Loucy (cell line): ENCODE measurements around the gene NR3C2.

Experiments
- H2AFZ ChIP-seq: fragments of 200-600 bp; sonication (generic); 2 replicates; pipeline ENCODE4 v1.6.0; 2016; ENCODE audit warnings: antibody characterized with exemption, mild to moderate bottlenecking, low read length, moderate library complexity
- H3F3A ChIP-seq: fragments of 200-600 bp; 2 replicates; pipeline ENCODE4 v1.6.0; 2016; ENCODE audit warnings: antibody characterized with exemption, low read depth, mild to moderate bottlenecking
- H3K27me3 ChIP-seq: fragments of 200-600 bp; sonication (generic); 2 replicates; pipeline ENCODE4 v1.6.1; 2014; ENCODE audit warnings: low read length, mild to moderate bottlenecking; ENCODE audit not compliant: insufficient read depth, poor library complexity, severe bottlenecking
- H3K36me3 ChIP-seq: fragments of 200-600 bp; sonication (generic); 2 replicates; pipeline ENCODE4 v1.6.1; 2016; ENCODE audit warnings: low read length; ENCODE audit not compliant: insufficient read depth
- H3K4me1 ChIP-seq: fragments of 200-600 bp; sonication (generic); 2 replicates; pipeline ENCODE4 v1.5.1; 2014; ENCODE audit warnings: low read length, mild to moderate bottlenecking; ENCODE audit not compliant: insufficient read depth, poor library complexity, severe bottlenecking
- H3K4me2 ChIP-seq: fragments of 200-600 bp; sonication (generic); 2 replicates; pipeline ENCODE4 v1.6.0; 2014; ENCODE audit warnings: antibody characterized with exemption, low read length, low read depth, mild to moderate bottlenecking; ENCODE audit not compliant: poor library complexity, severe bottlenecking
- H3K4me3 ChIP-seq: fragments of 200-600 bp; sonication (generic); 2 replicates; pipeline ENCODE4 v1.5.1; 2014; ENCODE audit warnings: low read length, mild to moderate bottlenecking, mixed read lengths; ENCODE audit not compliant: poor library complexity, severe bottlenecking
- H3K79me2 ChIP-seq: fragments of 200-600 bp; sonication (generic); 2 replicates; pipeline ENCODE4 v1.6.1; 2014; ENCODE audit warnings: low read length; ENCODE audit not compliant: insufficient read depth
- H3K9ac ChIP-seq: fragments of 200-600 bp; sonication (generic); 2 replicates; pipeline ENCODE4 v1.6.0; 2014; ENCODE audit warnings: mild to moderate bottlenecking, low read depth, low read length, moderate library complexity; ENCODE audit not compliant: poor library complexity, severe bottlenecking
- H3K9me2 ChIP-seq: fragments of 200-600 bp; sonication (generic); replicated peaks from 2 replicates; pipeline ENCODE4 v1.6.1; 2016; ENCODE audit warnings: low read depth, low read length, mixed read lengths
- H3K9me3 ChIP-seq: fragments of 200-600 bp; sonication (generic); 2 replicates; pipeline ENCODE4 v1.6.1; 2014; ENCODE audit warnings: mild to moderate bottlenecking, antibody characterized with exemption, low read length, low read depth; ENCODE audit not compliant: insufficient read depth
- H4K20me1 ChIP-seq: fragments of 200-600 bp; sonication (generic); 2 replicates; pipeline ENCODE4 v1.6.0; 2014; ENCODE audit warnings: antibody characterized with exemption, low read length, mild to moderate bottlenecking; ENCODE audit not compliant: insufficient read depth, poor library complexity, severe bottlenecking
- EZH2phosphoT487 ChIP-seq: fragments of 200-600 bp; IDR thresholded peaks from 2 replicates; pipeline ENCODE4 v1.6.1; 2018; ENCODE audit warnings: antibody characterized with exemption, mild to moderate bottlenecking, moderate library complexity, borderline replicate concordance
- TF ChIP-seq, protein P1 (sequence below): fragments of 200-600 bp; sonication (generic); conservative IDR thresholded peaks from 2 replicates; pipeline ENCODE4 v1.5.1; 2014; ENCODE audit warnings: mild to moderate bottlenecking, antibody characterized with exemption, low read length

Gene NR3C2

DNA sequence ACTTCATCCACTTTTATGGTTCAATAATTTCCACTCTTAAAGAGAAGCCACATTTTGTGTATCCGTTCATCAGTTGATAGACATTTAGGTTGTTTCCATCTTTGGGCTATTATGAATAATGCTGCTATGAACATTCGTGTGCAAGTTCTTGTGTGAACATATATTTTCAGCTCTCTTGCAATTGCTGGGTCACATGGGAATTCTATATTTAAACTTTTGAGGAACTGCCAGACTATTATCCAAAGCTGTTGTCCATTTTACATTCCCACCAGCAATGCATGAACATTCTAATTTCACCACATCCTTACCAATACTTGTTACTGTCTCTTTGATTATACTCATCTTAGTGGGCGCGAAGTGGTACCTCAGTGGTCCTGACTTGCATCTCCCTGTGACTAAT, 61.9 kb downstream of the NR3C2 start:
- Histone ChIP-seq H3F3A (no peaks in the 10 kb centered on the region; the same call in 1 of the 2 replicates), H3K79me2 (no peaks in the 10 kb centered on the region), H3K9ac (no peak overlapping the region), H3K36me3 (no peaks in the 10 kb centered on the region), H3K27me3 (no peaks in the 10 kb centered on the region), H3K9me2 (no peaks in the 10 kb centered on the region), H2AFZ (no peak overlapping the region), H3K9me3 (no peaks in the 10 kb centered on the region), H4K20me1 (no peaks in the 10 kb centered on the region), H3K4me3 (no peak overlapping the region), H3K4me2 (no peak overlapping the region), H3K4me1 (peaks cover 17% of the 10 kb centered on the region)
- TF ChIP-seq, protein P1, sequence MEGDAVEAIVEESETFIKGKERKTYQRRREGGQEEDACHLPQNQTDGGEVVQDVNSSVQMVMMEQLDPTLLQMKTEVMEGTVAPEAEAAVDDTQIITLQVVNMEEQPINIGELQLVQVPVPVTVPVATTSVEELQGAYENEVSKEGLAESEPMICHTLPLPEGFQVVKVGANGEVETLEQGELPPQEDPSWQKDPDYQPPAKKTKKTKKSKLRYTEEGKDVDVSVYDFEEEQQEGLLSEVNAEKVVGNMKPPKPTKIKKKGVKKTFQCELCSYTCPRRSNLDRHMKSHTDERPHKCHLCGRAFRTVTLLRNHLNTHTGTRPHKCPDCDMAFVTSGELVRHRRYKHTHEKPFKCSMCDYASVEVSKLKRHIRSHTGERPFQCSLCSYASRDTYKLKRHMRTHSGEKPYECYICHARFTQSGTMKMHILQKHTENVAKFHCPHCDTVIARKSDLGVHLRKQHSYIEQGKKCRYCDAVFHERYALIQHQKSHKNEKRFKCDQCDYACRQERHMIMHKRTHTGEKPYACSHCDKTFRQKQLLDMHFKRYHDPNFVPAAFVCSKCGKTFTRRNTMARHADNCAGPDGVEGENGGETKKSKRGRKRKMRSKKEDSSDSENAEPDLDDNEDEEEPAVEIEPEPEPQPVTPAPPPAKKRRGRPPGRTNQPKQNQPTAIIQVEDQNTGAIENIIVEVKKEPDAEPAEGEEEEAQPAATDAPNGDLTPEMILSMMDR: no peak
- TF ChIP-seq EZH2phosphoT487: no peak

DNA sequence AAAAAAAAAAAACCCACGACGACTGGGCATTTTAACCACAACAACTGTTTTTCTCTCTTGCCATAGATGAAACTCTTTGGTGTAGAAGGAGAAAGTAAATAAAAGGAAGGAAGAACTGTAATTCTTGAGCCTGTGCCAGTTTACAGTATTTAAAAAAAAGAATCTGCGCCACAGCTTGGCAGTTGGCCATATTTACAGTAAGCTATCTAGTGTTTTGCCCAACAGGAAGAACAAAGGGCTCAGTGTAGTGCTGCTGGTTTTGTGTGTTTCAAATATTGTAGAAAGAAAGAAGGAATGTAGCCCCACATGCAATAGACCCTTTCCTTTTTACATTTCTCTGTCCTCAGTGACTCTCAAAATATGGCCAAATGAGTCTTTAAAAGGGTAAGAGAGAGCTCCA, 66.1 kb downstream of the NR3C2 start:
- H3K9me2 ChIP-seq: no peaks in the 10 kb centered on the region
- no peaks in the 10 kb centered on the region for H3K36me3 ChIP-seq
- peak overlapping the region; percentile 66 for H3K4me3 ChIP-seq
- peaks cover 18% of the 10 kb centered on the region for H3K4me1 ChIP-seq
- no peak for TF ChIP-seq EZH2phosphoT487
- TF ChIP-seq, protein P1: no peak
- H3K4me2 ChIP-seq: peak overlapping the region; percentile 62
- no peaks in the 10 kb centered on the region for H3K79me2 ChIP-seq
- H3K27me3 ChIP-seq: no peaks in the 10 kb centered on the region
- H3K9ac ChIP-seq: peak overlapping the region; percentile 61
- no peaks in the 10 kb centered on the region for H3K9me3 ChIP-seq
- H4K20me1 ChIP-seq: no peaks in the 10 kb centered on the region
- H2AFZ ChIP-seq: peak overlapping the region; percentile 81
- H3F3A ChIP-seq: no peaks in the 10 kb centered on the region; the same call in 1 of the 2 replicates

DNA sequence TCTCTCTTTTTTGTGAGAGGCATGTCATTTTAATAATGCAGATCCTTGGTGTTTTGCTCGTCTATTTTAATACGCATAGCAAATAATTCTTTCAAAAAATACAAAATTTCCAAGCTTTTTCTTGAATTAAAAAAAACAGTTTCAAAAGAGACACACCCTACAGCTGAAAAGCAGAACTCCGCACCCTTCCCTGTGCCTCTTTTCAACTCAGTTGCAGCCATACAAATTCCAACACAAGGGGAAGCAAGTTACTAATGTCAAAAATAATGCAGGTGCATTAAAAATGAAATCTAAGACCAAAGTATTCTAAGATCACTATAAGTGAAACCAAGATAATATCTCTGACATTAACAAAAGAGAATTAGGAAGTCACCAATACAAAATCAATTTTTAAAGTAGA, 66.6 kb downstream of the NR3C2 start:
- peak overlapping the region; percentile 66 for H3K4me3 ChIP-seq
- no peaks in the 10 kb centered on the region for H3K9me2 ChIP-seq
- H3K9ac ChIP-seq: peak overlapping the region; percentile 61
- H2AFZ ChIP-seq: peak overlapping the region; percentile 81; the same call in 1 of the 2 replicates
- no peaks in the 10 kb centered on the region for H3K9me3 ChIP-seq
- H3K79me2 ChIP-seq: no peaks in the 10 kb centered on the region
- no peaks in the 10 kb centered on the region for H3K27me3 ChIP-seq
- no peaks in the 10 kb centered on the region for H4K20me1 ChIP-seq
- peak overlapping the region; percentile 62 for H3K4me2 ChIP-seq
- H3F3A ChIP-seq: no peaks in the 10 kb centered on the region; the same call in 1 of the 2 replicates
- peaks cover 18% of the 10 kb centered on the region for H3K4me1 ChIP-seq
- no peaks in the 10 kb centered on the region for H3K36me3 ChIP-seq
- TF ChIP-seq, protein P1: no peak
- no peak for TF ChIP-seq EZH2phosphoT487
